GM19035 (cell line): ENCODE measurements around the gene MRPS14.
A peak's percentile ranks its signal among the peaks of the same experiment; 100 is the strongest.

Source experiments
- ATAC-seq: cut with Tn5 transposase; IDR thresholded peaks from one replicate; pipeline ENCODE4 v1.9.1; 2021; ENCODE audit not compliant: unreplicated experiment

Gene MRPS14

GRCh38 chr1:174988986-174989385 is 34.2 kb downstream of the MRPS14 start:
- no peak for ATAC-seq

DNA sequence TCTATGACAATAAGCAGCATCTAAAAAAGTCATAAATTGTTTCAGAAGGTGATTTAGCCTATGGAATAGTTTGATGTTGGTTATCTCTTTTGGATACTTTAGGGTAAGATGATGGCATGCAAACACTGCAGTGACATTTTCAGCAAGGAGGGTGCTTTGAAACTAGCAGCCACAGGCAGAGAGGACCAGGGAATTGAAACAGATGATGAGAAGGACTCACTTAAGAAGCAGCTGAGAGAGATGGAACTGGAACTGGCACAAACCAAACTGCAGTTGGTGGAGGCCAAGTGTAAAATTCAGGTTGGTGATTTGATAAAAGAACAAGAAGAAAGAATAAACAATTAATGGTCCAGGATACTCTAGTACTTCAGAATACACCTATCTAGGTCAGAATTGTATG is 34.7 kb downstream of the MRPS14 start:
- ATAC-seq: no peak

DNA sequence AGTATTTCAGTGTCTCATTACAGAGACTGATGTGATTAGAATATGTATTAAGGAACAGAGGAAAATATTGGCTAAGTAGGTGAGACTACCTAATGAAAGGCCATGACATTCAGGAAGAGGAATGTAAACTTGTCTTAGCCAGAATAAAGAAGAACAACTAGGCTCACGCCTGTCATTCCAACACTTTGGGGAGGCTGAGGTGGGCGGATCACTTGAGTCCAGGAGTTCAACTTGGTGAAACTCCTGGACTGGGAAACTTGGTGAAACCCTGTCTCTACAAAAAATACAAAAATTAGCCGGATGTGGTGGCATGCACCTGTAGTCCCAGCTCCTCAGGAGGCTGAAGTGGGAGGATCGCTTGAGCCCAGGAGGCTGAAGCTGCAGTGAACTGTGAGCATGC is 38.3 kb downstream of the MRPS14 start:
- no peak for ATAC-seq

GRCh38 chr1:174982971-174983689 is 40.1 kb downstream of the MRPS14 start:
- no peak for ATAC-seq

DNA sequence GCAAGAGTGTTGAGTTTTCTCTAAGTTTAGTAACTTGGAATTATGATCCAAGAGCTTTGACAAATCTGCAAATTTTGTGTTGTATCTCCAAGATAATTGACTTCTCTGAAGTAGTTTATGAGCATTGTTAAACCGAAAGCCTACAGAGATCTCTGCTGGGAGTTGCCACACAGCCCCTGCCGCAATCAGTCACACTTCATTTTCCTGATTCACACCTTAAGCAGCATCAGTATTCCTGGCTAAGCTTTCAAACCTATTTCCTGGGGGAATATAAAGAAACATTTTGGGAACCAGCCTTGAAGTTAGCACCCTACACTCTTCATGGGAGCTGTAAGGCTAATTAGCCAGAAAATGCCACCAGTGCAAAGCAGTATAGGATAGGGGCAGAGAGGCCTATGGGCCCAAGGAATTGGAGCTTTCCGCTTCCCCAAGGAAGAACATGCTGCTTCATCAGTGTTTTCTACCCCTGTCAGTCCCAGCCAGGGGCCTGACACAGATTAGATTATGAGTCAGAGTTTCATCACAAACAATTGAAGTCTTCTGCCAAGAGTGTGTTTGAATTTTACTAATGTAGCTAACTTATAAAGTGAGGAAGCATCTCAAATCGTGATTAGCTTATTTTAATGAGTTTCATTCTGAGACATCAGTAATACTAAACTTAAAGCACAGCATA is 46.7 kb downstream of the MRPS14 start:
- ATAC-seq: no peak

- ATAC-seq: no peak
These were observed 47.5 kb downstream of the MRPS14 start for GRCh38 chr1:174975764-174976163.

- ATAC-seq: no peak
These were observed 48.5 kb downstream of the MRPS14 start for GRCh38 chr1:174974711-174975119.

- no peak for ATAC-seq
These were observed 51.3 kb downstream of the MRPS14 start for GRCh38 chr1:174971902-174972301.

- ATAC-seq: no peak
These were observed 51.8 kb downstream of the MRPS14 start for GRCh38 chr1:174971466-174971865.

- no peak for ATAC-seq
These were observed 53.2 kb downstream of the MRPS14 start for GRCh38 chr1:174969977-174970376.

DNA sequence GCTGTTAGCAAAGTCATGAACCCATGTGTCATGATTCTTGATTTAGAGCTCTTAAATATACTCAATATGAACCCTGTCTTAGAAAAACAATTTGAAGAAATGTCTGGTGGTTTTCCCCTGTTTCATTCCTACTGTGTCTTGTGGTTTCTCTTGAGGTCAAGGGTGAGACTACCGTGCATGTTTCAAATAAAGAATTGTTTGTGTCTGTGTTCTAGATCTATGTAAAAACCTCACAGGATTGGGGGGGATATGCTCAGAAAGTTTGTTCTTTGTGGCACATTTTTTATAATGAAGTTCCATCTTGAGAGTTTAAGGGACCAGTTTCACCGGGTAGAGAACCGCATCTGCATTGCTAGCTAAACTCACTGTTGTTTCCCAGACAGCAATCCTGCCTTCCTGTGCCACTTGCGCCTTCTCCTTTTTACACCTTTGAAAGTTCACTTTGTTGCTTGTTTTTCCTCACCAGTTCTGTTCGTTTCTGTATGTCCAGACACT is 54.4 kb downstream of the MRPS14 start:
- peak; percentile 73 for ATAC-seq

GRCh38 chr1:174967845-174968705 is 55.1 kb downstream of the MRPS14 start:
- no peak for ATAC-seq

DNA sequence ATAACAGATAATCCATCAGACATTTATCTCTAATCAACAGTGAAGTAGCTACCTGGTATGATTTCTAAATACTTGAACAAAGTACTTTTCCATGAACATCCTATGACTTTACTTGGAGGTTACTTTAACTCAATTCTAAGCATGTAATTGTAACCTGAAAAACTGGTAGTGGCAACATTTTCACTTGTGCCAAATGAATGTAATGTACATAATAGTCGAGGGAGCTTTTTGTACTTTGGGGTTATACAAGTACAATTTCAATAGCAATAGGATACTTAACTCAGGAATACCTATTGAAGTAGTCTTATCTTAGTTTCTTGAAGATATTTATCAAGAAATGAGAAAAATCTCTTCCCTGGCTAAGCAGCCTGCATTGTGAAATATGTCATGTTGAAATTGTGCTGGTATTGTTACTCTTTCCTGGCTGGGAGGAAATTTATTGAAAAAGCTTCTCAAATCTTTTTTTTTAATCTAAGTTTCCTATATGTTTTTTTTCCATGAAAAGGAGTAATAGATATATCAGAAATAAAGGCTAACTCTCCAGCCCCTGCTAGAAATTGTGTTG is 57.1 kb downstream of the MRPS14 start:
- no peak for ATAC-seq

GRCh38 chr1:174965362-174966007 is 57.7 kb downstream of the MRPS14 start:
- ATAC-seq: no peak

DNA sequence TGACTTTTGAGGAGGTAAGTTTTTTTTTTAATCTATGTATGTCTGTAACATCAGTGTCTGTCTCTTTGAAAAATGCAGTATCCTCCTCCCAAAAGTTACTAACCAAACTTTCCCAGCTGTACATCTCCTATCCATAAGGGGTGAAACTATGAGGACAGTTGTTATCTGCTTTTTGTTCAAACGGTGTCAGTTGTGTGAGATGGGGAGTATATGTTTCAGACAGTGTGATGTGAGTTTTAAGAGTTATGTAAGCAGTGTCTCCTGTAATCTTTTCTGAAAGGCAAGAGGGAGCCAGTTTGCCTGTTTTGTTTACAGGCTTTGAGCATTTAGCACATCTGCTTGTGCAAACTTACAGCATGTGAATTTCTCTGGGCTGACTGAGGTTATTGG is 58.3 kb downstream of the MRPS14 start:
- ATAC-seq: no peak

DNA sequence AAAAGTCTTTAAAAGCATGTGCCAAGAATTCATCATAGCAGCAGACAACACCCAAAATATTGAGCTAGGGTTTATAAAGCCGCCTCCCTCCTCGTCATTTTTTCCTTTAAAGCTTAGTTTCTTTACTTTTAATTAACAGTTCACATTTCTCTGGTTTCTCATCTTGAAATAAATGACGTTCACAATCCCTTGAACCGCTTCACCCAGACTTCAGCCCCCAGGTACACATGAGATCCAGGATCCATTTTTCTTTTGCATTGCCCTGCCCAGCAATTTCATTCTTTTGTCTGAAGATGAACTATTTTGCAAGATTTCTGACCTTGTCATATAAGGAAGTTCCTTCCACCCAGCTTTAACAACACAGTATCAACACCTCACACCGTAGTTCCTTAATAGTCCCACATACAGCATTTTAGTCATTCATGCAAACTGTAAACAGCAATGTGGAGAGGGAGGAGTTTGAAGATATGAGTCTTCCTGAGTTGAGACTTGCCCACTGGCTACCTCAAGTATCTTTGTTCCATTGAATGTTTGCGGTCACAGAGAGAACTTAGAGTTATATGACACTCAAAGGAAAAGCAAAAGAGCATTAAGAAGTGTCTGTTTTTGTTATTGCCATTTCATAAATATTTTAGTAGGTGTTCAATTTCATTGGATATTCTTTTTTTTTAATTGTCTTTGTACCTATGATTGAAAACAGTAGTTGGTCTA is 58.8 kb downstream of the MRPS14 start:
- ATAC-seq: peak; percentile 43

DNA sequence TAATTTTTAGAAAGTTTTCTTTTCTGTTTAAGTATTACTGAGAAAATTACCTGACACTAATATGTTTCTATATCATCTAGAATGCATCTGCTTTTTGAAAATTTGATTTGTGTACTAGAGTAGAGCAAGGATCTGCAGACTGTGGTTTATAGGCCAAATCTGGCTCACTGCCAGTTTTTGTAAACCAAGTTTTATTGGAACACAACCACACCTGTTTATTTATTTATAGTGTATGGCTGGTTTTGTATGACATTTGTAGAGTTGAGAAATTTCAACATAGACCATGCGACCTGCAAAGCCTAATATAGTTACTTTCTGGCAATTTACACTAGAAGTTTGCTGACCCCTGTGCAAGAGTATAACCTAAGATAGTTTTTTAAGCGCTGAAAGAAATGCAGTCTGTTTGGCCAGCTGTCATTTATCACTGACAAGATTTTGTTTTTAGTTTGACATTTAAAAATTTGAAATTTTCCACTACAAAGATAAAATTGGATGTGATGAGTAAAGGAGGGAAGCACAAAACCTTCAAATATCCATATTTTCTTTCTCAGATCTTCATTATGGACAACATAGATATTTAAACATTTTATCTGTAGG is 59.6 kb downstream of the MRPS14 start:
- no peak for ATAC-seq
